ENCODE data around the gene ATP5F1E. TPM values are rescaled to one million over a fixed set of nuclear protein-coding genes. Genes with fewer than 3 reads are reported as not detected.

Gene ATP5F1E
- total RNA-seq, 1 experiment from 2014 or later, result 52.7 TPM

- Histone ChIP-seq H3K14ac (ENCODE audit: insufficient read depth, low read length) (no peak overlapping the region), H3K4ac (ENCODE audit: low read depth, low read length) (no peak overlapping the region), H2AK5ac (ENCODE audit: insufficient read length, low read length) (no peak overlapping the region), H3K9me3 (ENCODE audit: control insufficient read depth, low read depth, low read length) (no peaks in the 10 kb centered on the region), H2BK120ac (ENCODE audit: low read depth, low read length, poor library complexity, severe bottlenecking) (no peak overlapping the region), H3K27me3 (ENCODE audit: insufficient read depth, low read length) (no peaks in the 10 kb centered on the region), H3K9ac (ENCODE audit: extremely low read depth, insufficient read length, low read length) (no peak overlapping the region), H2BK5ac (ENCODE audit: insufficient read length, low read length) (no peak overlapping the region), H3K4me1 (ENCODE audit: insufficient read depth, low read length) (no peaks in the 10 kb centered on the region), H3K27ac (ENCODE audit: insufficient read length, low read depth, low read length) (no peak overlapping the region), H2BK15ac (ENCODE audit: low read depth, low read length) (no peak overlapping the region), H4K91ac (ENCODE audit: insufficient read length, low read depth, low read length) (no peak overlapping the region), H2BK20ac (ENCODE audit: low read depth, low read length, poor library complexity, severe bottlenecking) (no peak overlapping the region), H2BK12ac (ENCODE audit: insufficient read length, low read depth, low read length) (no peak overlapping the region), H4K5ac (ENCODE audit: insufficient read length, low read depth, low read length) (no peak overlapping the region), H3K23me2 (ENCODE audit: insufficient read length, low read depth, low read length, poor library complexity, severe bottlenecking) (no peaks in the 10 kb centered on the region), H4K8ac (replicated peaks; ENCODE audit: insufficient read length, low read depth, low read length) (no peak overlapping the region), H3K23ac (ENCODE audit: insufficient read length, low read depth, low read length) (no peak overlapping the region), H3K79me2 (ENCODE audit: insufficient read depth, low read length) (no peaks in the 10 kb centered on the region), H3T11ph (ENCODE audit: low read length) (no peak overlapping the region), H4K20me1 (ENCODE audit: control insufficient read depth, insufficient read depth, insufficient read length) (no peaks in the 10 kb centered on the region), H3K79me1 (ENCODE audit: insufficient read depth, low read depth, low read length, poor library complexity, severe bottlenecking) (no peaks in the 10 kb centered on the region), H3K56ac (ENCODE audit: insufficient read length, low read depth, low read length) (no peak overlapping the region), H2AFZ (ENCODE audit: low read length) (no peak overlapping the region), H3K4me2 (ENCODE audit: insufficient read depth, insufficient read length, low read length) (no peak overlapping the region), H3K18ac (ENCODE audit: insufficient read length, low read depth, low read length) (no peak overlapping the region)
- no peak overlapping the region for H3K4me3 Mint-ChIP-seq
- TF ChIP-seq CTCF (conservative IDR thresholded peaks at IDR 0.05), result no peak
- DNase-seq, result no peak
- H3K9me3 Mint-ChIP-seq, result no peaks in the 10 kb centered on the region
- WGBS (ENCODE audit: extremely low coverage, insufficient read length, low lambda C conversion rate), result no CpG with 5 or more reads among the region's 4 CpGs
- no peak overlapping the region for H3K27ac Mint-ChIP-seq
- peaks cover 32 to 38% of the 10 kb centered on the region in 2 experiments for H3K4me1 Mint-ChIP-seq
- H3K27me3 Mint-ChIP-seq (ENCODE audit: low read depth), result peaks cover 25% of the 10 kb centered on the region
- H3K36me3 Mint-ChIP-seq (ENCODE audit: insufficient read depth in 1 of 3, low read depth in 3 of 3), result peaks cover 31 to 75% (median 59%) of the 10 kb centered on the region in 3 experiments
These were observed 6.6 kb downstream of the ATP5F1E start for GRCh38 chr20:59025511-59025910.
